A204.1 (cell line): ENCODE measurements around the gene DHRS4.
A peak's percentile ranks its signal among the peaks of the same experiment; 100 is the strongest.
"Not testable (repeated sequence)": the region's sequence is repeated elsewhere in the genome, so short reads cannot be mapped to it uniquely, and the experiment has no call there.

Experiments used
- FAIRE-seq: peaks from 2 replicates; lab custom pipeline; 2012; peaks lifted over from hg19 to GRCh38; lab: Jason Lieb, UNC

The DHRS4 gene

GRCh38 chr14:23941230-23941629, 12.3 kb upstream of the DHRS4 start:
- no peak for FAIRE-seq

GRCh38 chr14:23941669-23942068, 11.9 kb upstream of the DHRS4 start:
- FAIRE-seq: no peak

GRCh38 chr14:23942587-23942986, 11.0 kb upstream of the DHRS4 start:
- no peak for FAIRE-seq

- not testable (repeated sequence) for FAIRE-seq
These were observed 4.5 kb upstream of the DHRS4 start for GRCh38 chr14:23949069-23949468.

- FAIRE-seq: no peak
These were observed 3.0 kb upstream of the DHRS4 start for GRCh38 chr14:23950411-23951135.

GRCh38 chr14:23951136-23951466, 2.5 kb upstream of the DHRS4 start:
- FAIRE-seq: not testable (repeated sequence)

GRCh38 chr14:23951590-23952201, 1.9 kb upstream of the DHRS4 start:
- FAIRE-seq: no peak

GRCh38 chr14:23953116-23953463, 480 bp upstream of the DHRS4 start:
- not testable (repeated sequence) for FAIRE-seq

- not testable (repeated sequence) for FAIRE-seq
These were observed 677 bp downstream of the DHRS4 start for GRCh38 chr14:23954279-23954614.

- not testable (repeated sequence) for FAIRE-seq
These were observed 1.4 kb downstream of the DHRS4 start for GRCh38 chr14:23954965-23955364.

GRCh38 chr14:23955811-23956210, 2.2 kb downstream of the DHRS4 start:
- not testable (repeated sequence) for FAIRE-seq

GRCh38 chr14:23957913-23958569, 4.5 kb downstream of the DHRS4 start:
- not testable (repeated sequence) for FAIRE-seq

GRCh38 chr14:23960899-23961298, 7.3 kb downstream of the DHRS4 start:
- not testable (repeated sequence) for FAIRE-seq

- FAIRE-seq: not testable (repeated sequence)
These were observed 8.1 kb downstream of the DHRS4 start for GRCh38 chr14:23961704-23962103.

GRCh38 chr14:23969130-23969480, 15.5 kb downstream of the DHRS4 start:
- FAIRE-seq: not testable (repeated sequence)

- not testable (repeated sequence) for FAIRE-seq
These were observed 16.1 kb downstream of the DHRS4 start for GRCh38 chr14:23969481-23970282.

- not testable (repeated sequence) for FAIRE-seq
These were observed 16.7 kb downstream of the DHRS4 start for GRCh38 chr14:23970283-23970659.

- not testable (repeated sequence) for FAIRE-seq
These were observed 19.6 kb downstream of the DHRS4 start for GRCh38 chr14:23973178-23973577.

GRCh38 chr14:23974041-23974440, 20.5 kb downstream of the DHRS4 start:
- not testable (repeated sequence) for FAIRE-seq

- peak; percentile 72 for FAIRE-seq
These were observed 23.6 kb downstream of the DHRS4 start for GRCh38 chr14:23977208-23977607.

GRCh38 chr14:23981951-23982813, 28.6 kb downstream of the DHRS4 start:
- not testable (repeated sequence) for FAIRE-seq
